Brain microvascular endothelial cell (primary cell): Measurements from ENCODE around the gene NKX1-1.
"Not testable (repeated sequence)": the region's sequence is repeated elsewhere in the genome, so short reads cannot be mapped to it uniquely, and the experiment has no call there.

Source experiments
- DNase-seq: peaks from one replicate; pipeline ENCODE4 v3.0.0-alpha.2; 2020
- H3K27ac ChIP-seq: fragments of 250-450 bp; sonication (Bioruptor Pico); 2 replicates; pipeline ENCODE4 v1.5.1; 2020; ENCODE audit warnings: mild to moderate bottlenecking, moderate library complexity
- H3K27me3 ChIP-seq: fragments of 250-450 bp; sonication (Bioruptor Pico); replicated peaks from 2 replicates; pipeline ENCODE4 v1.5.1; 2020; ENCODE audit warnings: mild to moderate bottlenecking
- H3K36me3 ChIP-seq: fragments of 250-450 bp; sonication (Bioruptor Pico); replicated peaks from 2 replicates; pipeline ENCODE4 v1.5.1; 2020; ENCODE audit warnings: mild to moderate bottlenecking
- H3K4me3 ChIP-seq: 2 replicates; pipeline ENCODE4 v1.5.1; 2011; ENCODE audit warnings: low read depth, mild to moderate bottlenecking, control low read depth, low read length, moderate library complexity
- CTCF ChIP-seq: IDR thresholded peaks from 2 replicates; pipeline ENCODE4 v1.5.1; 2011; ENCODE audit warnings: low read depth, mild to moderate bottlenecking, moderate library complexity, low read length, control low read depth, inconsistent platforms; ENCODE audit errors: missing control alignments
- in situ Hi-C: cut with HindIII; loops from 2 replicates; pipeline ENCODE4 v1.10.0; 2017; ENCODE audit warnings: low sequenced_read_pairs, low pct_ligation_motif_present

The NKX1-1 gene

GRCh38 chr4:1375761-1376322, 30.4 kb downstream of the NKX1-1 start:
- no peak for DNase-seq
- TF ChIP-seq CTCF, result no peak
- H3K36me3 ChIP-seq, result no peaks in the 10 kb centered on the region
- no peak overlapping the region for H3K27ac ChIP-seq
- H3K27me3 ChIP-seq, result no peaks in the 10 kb centered on the region
- in situ Hi-C loops, result no loop called here
- no peak overlapping the region for H3K4me3 ChIP-seq

GRCh38 chr4:1375051-1375721, 31.1 kb downstream of the NKX1-1 start:
- Histone ChIP-seq H3K36me3 (no peaks in the 10 kb centered on the region), H3K27me3 (no peaks in the 10 kb centered on the region), H3K27ac (no peak overlapping the region), H3K4me3 (no peak overlapping the region)
- no peak for DNase-seq
- no peak for TF ChIP-seq CTCF
- in situ Hi-C loops, result no loop called here

- TF ChIP-seq CTCF, result no peak
Observed at GRCh38 chr4:1374706-1375045, 31.6 kb downstream of the NKX1-1 start.

GRCh38 chr4:1373892-1374705, 32.1 kb downstream of the NKX1-1 start:
- no peak overlapping the region for H3K4me3 ChIP-seq
- in situ Hi-C loops, result no loop called here
- H3K27me3 ChIP-seq, result no peaks in the 10 kb centered on the region
- no peak for TF ChIP-seq CTCF
- no peaks in the 10 kb centered on the region for H3K36me3 ChIP-seq
- DNase-seq, result no peak
- no peak overlapping the region for H3K27ac ChIP-seq

More at GRCh38 chr4:1374706-1375045, 31.6 kb downstream of the NKX1-1 start:
- Histone ChIP-seq H3K36me3 (no peaks in the 10 kb centered on the region), H3K27me3 (no peaks in the 10 kb centered on the region), H3K27ac (no peak overlapping the region), H3K4me3 (no peak overlapping the region)
- in situ Hi-C loops, result no loop called here
- no peak for DNase-seq

GRCh38 chr4:1372576-1372975, 33.7 kb downstream of the NKX1-1 start:
- DNase-seq, in situ Hi-C loops, H3K27ac ChIP-seq, H3K4me3 ChIP-seq, H3K27me3 ChIP-seq, H3K36me3 ChIP-seq: not testable (repeated sequence)
